Sigmoid colon (tissue), 4 donors: Measurements from ENCODE around the gene TRAF7.
"Not testable (repeated sequence)": the region's sequence is repeated elsewhere in the genome, so short reads cannot be mapped to it uniquely, and the experiment has no call there.

Experiments
- EP300 ChIP-seq, 4 donors: sonication (generic); formaldehyde crosslinking; IDR thresholded peaks; one replicate each; pipeline ENCODE4 v1.6.1; 2017; ENCODE audit warnings: antibody characterized with exemption in 4 of 4
- POLR2A ChIP-seq, 2 donors: fragments of 450-650 bp; IDR thresholded peaks; one replicate each; pipeline ENCODE4 v1.6.1; 2016; ENCODE audit warnings: antibody characterized with exemption in 2 of 2, mild to moderate bottlenecking in 2 of 2, moderate library complexity in 2 of 2
- POLR2AphosphoS5 ChIP-seq, 4 donors: sonication (generic); formaldehyde crosslinking; IDR thresholded peaks; one replicate each; pipeline ENCODE4 v1.6.1; 2017; ENCODE audit warnings: antibody characterized with exemption in 4 of 4
- TF ChIP-seq, protein P1 (sequence below), 4 experiments: fragments of 450-650 bp in 3 of 4; fragments of 200-600 bp in 1 of 4; IDR thresholded peaks; one replicate each; pipeline ENCODE4 v1.5.1; 2016 to 2019; ENCODE audit warnings: antibody characterized with exemption in 4 of 4, mild to moderate bottlenecking in 3 of 4, moderate library complexity in 2 of 4

DNA sequence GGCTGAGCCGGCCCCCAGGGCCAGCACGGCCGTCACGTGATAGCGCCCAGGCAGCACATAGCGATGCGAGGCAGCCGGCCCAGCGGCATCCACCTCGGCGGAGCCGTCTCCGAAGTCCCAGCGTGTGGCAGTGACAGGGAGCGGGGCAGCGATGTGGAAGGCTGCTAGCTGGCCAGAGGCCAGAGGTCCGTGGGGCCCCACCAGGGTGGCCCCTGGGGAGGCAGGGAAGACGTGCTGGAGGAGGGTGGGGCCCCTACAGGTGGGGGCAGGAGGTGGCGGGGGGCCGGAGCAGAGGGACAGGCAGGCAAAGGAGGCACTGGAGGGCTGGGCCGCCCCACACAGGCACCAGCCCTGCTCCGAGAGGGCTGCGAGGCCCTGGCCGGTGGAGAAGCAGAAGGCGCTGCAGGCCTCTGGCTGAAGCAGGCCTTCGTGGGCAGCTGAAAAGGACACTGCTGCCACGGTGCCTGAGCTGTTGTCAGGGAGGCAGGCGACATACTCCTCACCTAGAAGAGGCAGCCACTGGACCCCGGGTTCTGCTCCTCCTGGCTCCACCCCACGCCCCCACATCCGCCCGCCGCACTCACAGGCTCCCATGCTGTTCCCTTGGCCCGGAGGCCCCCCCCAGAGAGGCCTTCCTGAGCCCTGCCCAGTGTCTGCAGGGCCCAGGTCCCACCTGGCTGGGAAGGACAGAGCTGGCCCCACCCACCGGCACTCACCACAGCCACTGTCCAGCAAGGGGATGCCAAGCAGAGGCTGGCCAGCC lies 37.4 kb upstream of the TRAF7 start:
- TF ChIP-seq, protein P1, sequence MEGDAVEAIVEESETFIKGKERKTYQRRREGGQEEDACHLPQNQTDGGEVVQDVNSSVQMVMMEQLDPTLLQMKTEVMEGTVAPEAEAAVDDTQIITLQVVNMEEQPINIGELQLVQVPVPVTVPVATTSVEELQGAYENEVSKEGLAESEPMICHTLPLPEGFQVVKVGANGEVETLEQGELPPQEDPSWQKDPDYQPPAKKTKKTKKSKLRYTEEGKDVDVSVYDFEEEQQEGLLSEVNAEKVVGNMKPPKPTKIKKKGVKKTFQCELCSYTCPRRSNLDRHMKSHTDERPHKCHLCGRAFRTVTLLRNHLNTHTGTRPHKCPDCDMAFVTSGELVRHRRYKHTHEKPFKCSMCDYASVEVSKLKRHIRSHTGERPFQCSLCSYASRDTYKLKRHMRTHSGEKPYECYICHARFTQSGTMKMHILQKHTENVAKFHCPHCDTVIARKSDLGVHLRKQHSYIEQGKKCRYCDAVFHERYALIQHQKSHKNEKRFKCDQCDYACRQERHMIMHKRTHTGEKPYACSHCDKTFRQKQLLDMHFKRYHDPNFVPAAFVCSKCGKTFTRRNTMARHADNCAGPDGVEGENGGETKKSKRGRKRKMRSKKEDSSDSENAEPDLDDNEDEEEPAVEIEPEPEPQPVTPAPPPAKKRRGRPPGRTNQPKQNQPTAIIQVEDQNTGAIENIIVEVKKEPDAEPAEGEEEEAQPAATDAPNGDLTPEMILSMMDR (IDR thresholded peaks at IDR 0.05) = not testable (repeated sequence)
- not testable (repeated sequence) for TF ChIP-seq POLR2A, POLR2AphosphoS5, EP300 (IDR thresholded peaks at IDR 0.05)
